GM18868 (cell line): ENCODE results near the gene WRNIP1.

ENCODE experiments used
- ATAC-seq: cut with Tn5 transposase; IDR thresholded peaks from one replicate; pipeline ENCODE4 v1.9.1; 2021; ENCODE audit warnings: mild to moderate bottlenecking, moderate library complexity; ENCODE audit not compliant: unreplicated experiment

Gene WRNIP1

DNA sequence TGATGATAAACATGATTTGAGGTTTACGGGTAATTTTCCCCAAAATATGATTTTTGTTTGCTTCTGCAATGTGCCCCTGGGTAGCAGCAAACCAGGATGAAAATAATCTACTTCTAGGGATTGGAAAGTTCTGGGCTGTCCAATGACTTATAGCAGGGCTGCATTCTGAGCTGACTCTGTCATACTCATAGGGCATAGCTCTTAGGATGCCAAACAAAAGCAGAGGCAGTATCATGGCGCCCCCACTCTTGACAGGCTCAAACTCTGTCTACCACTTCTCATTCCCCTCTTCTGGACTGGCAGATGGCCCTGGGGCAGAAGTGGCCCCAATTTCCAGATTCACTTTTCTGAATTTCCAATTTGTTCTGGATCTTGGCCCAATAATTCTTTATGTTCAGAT is 66.2 kb downstream of the WRNIP1 start:
- no peak for ATAC-seq

DNA sequence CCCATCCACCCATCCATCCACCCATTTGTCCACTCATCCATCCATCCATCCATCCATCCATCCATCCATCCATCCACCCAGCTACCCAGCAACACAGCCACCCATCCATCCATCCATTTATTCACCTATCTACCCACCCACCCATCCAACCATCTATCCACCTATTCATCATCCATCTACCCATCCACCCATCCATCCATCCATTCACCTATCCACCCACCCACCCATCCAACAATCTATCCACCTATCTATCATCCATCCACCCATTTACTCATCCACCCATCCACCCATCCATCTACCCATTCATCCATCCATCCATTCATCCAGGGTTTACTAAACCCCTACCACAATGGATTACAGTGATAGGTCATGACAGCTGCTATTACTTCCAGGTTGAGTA is 69.1 kb downstream of the WRNIP1 start:
- ATAC-seq, result no peak
